GM12873 (cell line): ENCODE data around the gene TIMP3.

Experiments used
- TF ChIP-seq, protein P1 (sequence below): IDR thresholded peaks from 2 replicates; pipeline ENCODE4 v1.5.1; 2012; ENCODE audit warnings: low read depth, mild to moderate bottlenecking, moderate library complexity, low read length, control low read depth; ENCODE audit not compliant: insufficient read depth; ENCODE audit errors: missing control alignments

The TIMP3 gene

DNA sequence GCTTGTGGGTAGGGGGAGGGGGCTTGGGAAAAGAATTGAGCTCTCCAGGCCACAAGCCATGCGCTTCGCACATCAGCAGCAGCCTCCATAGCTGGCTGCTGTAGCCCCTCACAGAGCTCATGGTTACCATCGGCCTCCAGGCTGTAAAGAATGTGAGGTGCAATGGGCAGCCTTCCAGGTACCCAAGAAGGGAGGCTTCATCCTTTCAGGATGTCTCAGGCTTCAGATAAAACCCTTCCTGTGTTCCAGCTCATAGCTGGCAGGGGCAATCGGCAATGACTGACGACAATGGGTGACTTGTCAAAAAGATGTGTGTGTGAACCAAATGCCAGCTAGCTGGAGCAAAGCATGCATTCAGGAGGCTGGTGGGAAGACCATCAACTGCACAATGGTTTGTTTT, 102.0 kb downstream of the TIMP3 start:
- TF ChIP-seq, protein P1, sequence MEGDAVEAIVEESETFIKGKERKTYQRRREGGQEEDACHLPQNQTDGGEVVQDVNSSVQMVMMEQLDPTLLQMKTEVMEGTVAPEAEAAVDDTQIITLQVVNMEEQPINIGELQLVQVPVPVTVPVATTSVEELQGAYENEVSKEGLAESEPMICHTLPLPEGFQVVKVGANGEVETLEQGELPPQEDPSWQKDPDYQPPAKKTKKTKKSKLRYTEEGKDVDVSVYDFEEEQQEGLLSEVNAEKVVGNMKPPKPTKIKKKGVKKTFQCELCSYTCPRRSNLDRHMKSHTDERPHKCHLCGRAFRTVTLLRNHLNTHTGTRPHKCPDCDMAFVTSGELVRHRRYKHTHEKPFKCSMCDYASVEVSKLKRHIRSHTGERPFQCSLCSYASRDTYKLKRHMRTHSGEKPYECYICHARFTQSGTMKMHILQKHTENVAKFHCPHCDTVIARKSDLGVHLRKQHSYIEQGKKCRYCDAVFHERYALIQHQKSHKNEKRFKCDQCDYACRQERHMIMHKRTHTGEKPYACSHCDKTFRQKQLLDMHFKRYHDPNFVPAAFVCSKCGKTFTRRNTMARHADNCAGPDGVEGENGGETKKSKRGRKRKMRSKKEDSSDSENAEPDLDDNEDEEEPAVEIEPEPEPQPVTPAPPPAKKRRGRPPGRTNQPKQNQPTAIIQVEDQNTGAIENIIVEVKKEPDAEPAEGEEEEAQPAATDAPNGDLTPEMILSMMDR: no peak

DNA sequence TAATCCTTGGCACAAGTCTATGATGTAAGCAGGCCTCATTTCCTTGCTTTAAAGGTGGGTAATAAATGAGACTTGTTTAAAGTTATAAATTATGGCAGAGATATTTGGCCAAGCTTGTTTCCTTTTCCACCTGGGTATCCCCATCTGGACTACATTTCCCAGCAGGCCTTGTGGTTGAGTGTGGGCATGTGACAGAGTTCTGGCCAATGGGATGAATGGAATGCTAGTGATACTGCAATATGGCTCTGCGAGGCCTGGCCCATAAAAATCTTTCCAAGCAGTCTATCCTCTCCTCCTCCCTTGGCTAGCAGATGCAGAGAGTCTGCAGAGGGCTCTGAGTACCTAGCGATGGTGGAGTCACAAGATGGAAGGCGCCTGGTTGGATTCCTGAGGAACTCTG, 102.5 kb downstream of the TIMP3 start:
- TF ChIP-seq, protein P1: no peak

DNA sequence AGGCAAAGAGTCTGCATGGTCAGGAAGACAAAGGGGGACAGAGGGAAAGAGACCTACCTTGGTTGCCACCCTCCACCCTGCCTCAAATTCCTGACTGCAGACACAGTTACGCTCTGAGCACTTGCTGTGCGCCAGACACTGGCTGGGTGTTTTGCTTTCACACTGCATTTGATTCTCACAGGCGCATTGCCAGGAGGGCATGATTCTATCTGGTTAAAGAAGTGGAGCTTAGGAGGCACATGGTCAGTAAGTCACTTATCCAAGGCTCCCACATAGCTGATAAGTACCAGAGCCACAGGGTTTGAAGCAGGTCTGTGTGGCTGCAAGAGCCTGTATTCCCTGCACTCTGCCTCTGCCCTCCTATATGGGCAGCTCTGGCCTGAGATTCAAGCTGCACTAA, 103.9 kb downstream of the TIMP3 start:
- TF ChIP-seq, protein P1: no peak

DNA sequence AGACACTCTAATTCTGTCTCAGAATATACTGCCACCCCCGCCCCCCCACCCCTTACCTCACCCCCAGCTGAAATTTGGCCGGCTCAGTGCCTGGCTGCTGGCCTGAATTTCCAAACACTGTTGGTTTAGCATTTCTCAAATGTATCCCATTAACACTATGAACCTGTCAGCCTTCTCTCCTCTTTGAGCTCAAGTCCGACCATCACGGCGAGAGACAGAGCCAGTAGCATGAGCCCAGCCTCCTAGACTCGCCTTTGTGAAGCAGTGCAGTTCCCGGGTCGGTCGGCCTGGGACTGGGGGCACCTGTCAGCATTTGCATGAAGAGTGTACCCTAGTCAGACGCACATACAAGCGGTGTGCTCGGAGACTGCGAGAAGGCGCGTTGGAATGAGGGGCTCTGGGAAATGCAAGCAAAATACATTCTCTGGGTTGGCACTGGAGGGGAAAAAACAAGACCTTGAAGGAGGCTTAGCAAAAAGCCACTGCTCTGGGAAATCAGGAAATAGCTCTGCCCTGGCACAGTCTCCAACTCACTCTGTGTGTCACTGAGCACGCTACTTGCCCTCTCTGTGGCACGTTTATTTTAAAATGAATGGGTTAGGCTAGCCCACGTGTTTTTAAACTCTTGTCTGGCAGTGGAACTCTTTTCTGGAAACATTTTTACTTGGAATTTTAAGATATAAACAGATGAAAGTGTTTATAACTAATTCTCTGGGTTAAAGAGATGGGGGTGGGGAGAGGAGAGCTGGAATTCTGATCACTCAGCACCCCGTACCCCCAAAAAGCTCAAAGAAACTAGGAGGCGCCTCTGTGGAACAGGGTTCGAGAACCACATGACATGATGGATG, 108.3 kb downstream of the TIMP3 start:
- TF ChIP-seq, protein P1: no peak

DNA sequence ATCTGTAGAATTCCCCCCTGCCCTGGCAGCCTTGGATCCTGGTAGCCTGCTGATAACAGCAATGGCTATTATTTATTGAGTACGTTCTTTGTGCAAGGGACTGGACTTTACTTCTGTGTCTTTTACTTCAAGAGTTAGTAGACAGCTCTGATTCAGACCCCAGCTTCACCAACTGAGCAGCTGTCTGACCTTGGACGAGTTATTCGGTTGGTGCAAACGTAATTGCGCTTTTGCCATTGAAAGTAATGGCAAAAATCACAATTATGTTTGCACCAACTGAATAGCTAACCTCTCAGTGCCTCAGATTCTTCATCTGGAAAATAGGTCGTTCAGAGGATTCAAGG, 108.9 kb downstream of the TIMP3 start:
- TF ChIP-seq, protein P1: no peak

DNA sequence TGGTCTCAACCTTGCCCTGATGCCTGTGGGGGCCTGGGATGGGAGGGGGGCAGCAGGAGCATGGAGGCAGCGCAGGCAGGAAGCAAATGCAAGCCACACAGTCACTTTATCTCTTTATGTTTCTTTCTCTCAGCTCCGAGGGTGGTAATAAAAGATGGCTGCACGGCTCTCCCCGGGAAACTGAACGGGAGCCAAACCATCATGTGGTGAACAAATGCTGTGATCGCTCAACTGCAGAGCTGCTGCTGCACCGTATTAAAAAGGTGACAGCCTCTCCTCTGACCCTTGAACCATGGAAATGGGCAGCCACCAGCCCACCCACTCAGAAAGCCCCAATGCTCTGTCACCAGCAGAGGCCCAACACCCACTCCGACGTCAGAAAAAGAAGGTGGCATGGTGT, 110.0 kb downstream of the TIMP3 start:
- TF ChIP-seq, protein P1: no peak
